Fibroblast of lung (primary cell): ENCODE results near the gene CCL2.

Experiments
- EZH2 ChIP-seq: IDR thresholded peaks from 2 replicates; pipeline ENCODE4 v1.5.1; 2012; ENCODE audit warnings: low read length, control low read depth, mild to moderate bottlenecking; ENCODE audit errors: missing control alignments
- TF ChIP-seq, protein P1 (sequence below), 2 donors: IDR thresholded peaks in 1 of 2; conservative IDR thresholded peaks in 1 of 2; 1 replicate in 1 of 2; 2 replicates in 1 of 2; pipeline ENCODE4 v1.5.1; 2011 to 2012; ENCODE audit warnings: low read length in 2 of 2, control low read depth in 1 of 2, inconsistent platforms in 1 of 2, low read depth in 1 of 2, mild to moderate bottlenecking in 1 of 2

DNA sequence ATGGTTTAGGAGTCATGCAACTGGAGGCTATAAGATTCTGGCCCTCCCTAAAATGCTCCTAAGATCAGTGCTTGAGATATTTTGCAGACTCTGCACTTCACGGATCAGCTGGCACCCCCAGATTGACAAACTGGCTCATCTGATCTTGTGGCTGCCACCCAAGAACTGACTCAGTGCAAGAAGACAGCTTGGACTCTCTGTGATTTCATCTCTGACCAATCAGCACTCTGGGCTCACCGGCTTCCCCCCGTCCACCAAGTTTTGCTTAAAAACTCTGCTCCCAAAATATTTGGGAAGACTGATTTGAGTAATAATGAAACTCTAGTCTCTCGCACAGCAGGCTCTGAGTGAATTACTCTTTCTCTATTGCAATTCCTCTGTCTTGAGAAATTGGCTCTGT lies 26.3 kb upstream of the CCL2 start:
- no peak for TF ChIP-seq EZH2
- TF ChIP-seq, protein P1, sequence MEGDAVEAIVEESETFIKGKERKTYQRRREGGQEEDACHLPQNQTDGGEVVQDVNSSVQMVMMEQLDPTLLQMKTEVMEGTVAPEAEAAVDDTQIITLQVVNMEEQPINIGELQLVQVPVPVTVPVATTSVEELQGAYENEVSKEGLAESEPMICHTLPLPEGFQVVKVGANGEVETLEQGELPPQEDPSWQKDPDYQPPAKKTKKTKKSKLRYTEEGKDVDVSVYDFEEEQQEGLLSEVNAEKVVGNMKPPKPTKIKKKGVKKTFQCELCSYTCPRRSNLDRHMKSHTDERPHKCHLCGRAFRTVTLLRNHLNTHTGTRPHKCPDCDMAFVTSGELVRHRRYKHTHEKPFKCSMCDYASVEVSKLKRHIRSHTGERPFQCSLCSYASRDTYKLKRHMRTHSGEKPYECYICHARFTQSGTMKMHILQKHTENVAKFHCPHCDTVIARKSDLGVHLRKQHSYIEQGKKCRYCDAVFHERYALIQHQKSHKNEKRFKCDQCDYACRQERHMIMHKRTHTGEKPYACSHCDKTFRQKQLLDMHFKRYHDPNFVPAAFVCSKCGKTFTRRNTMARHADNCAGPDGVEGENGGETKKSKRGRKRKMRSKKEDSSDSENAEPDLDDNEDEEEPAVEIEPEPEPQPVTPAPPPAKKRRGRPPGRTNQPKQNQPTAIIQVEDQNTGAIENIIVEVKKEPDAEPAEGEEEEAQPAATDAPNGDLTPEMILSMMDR (conservative IDR thresholded peaks at IDR 0.05 in 1 of 2, IDR thresholded peaks at IDR 0.05 in 1 of 2; ENCODE audit: low read depth in 1 of 2, low read length in 2 of 2), result no peak
